ENCODE data around the gene DNAI2. TPM values are rescaled to one million over a fixed set of nuclear protein-coding genes. Genes with fewer than 3 reads are reported as not detected.

The DNAI2 gene
- total RNA-seq, 6 experiments from 2014 or later = not detected

DNA sequence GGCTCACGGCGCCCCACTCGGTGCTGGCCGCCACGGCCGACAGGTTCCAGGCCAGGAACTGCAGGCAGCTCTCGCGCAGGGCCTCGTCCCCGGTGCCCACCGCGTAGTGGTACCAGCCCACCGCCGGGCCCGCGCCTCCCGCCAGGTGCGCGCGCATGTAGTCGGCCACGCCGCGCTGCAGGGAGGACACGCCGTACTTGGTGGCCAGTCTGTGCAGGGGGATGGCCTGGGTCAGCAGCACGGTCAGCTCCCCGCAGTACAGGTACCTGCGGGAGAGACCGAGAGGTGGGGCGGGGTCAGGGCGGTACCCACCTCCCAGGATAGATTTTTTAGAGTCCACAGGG is 83.4 kb downstream of the DNAI2 start:
- no peaks in the 10 kb centered on the region for H3K4me1 Mint-ChIP-seq (ENCODE audit: low read depth)
- TF ChIP-seq, protein P1, sequence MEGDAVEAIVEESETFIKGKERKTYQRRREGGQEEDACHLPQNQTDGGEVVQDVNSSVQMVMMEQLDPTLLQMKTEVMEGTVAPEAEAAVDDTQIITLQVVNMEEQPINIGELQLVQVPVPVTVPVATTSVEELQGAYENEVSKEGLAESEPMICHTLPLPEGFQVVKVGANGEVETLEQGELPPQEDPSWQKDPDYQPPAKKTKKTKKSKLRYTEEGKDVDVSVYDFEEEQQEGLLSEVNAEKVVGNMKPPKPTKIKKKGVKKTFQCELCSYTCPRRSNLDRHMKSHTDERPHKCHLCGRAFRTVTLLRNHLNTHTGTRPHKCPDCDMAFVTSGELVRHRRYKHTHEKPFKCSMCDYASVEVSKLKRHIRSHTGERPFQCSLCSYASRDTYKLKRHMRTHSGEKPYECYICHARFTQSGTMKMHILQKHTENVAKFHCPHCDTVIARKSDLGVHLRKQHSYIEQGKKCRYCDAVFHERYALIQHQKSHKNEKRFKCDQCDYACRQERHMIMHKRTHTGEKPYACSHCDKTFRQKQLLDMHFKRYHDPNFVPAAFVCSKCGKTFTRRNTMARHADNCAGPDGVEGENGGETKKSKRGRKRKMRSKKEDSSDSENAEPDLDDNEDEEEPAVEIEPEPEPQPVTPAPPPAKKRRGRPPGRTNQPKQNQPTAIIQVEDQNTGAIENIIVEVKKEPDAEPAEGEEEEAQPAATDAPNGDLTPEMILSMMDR (IDR thresholded peaks at IDR 0.05) = no peak
- no peak overlapping the region for H3K27ac Mint-ChIP-seq
- peaks cover 4% of the 10 kb centered on the region for H3K36me3 Mint-ChIP-seq (ENCODE audit: low read depth)
- no peak for DNase-seq
- H3K4me3 Mint-ChIP-seq = no peak overlapping the region
- H3K27me3 Mint-ChIP-seq (ENCODE audit: insufficient read depth) = peaks cover 7% of the 10 kb centered on the region; the same call in 1 of the 2 replicates
- peaks cover 20% of the 10 kb centered on the region for H3K9me3 Mint-ChIP-seq

DNA sequence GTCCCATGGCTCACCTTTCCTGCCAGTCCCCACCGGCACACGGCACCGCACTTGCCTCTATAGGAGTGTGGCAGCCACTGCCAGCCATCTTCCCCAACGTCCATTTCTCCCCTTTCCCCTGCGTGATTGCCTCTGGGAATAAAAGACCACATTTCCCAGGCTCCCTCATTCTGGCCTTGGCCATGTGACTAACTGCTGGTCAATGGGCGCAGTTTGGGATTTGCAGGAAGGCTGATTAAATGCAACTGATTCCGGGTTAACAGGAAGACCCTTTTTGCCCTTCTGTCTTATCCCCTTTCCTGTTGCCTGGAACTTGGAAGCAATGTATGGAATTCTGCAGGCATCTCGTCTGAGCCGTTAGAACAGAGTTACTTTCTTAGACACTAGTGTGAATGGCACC is 84.7 kb downstream of the DNAI2 start:
- Mint-ChIP-seq H3K27me3 (ENCODE audit: insufficient read depth) (peaks cover 2% of the 10 kb centered on the region; the same call in 1 of the 2 replicates), H3K4me1 (ENCODE audit: low read depth) (no peaks in the 10 kb centered on the region), H3K9me3 (peaks cover 15% of the 10 kb centered on the region), H3K36me3 (ENCODE audit: low read depth) (peaks cover 4% of the 10 kb centered on the region), H3K27ac (no peak overlapping the region), H3K4me3 (no peak overlapping the region)
- TF ChIP-seq, protein P1 (IDR thresholded peaks at IDR 0.05) = no peak
- DNase-seq = no peak

DNA sequence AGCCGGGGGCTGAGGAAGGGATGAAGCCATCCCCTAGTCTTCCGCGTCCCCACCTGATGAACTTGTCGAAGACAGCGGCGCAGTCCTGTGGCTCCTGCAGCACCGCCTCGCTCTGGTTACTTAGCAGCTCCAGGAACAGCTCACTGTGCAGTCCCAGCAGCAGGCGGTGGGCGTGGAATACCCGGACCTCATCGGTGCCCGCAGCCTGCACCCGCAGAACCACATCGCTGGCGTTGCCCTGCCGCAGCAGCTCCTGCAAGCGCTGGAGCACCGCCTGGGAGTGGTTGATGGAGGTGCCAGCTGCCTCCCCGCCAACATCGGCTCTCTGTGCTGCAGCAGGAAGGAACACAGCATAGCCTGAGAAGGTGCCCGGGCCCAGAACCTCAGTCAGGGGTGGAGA is 85.9 kb downstream of the DNAI2 start:
- H3K4me3 Mint-ChIP-seq = no peak overlapping the region
- peaks cover 14% of the 10 kb centered on the region for H3K9me3 Mint-ChIP-seq
- no peaks in the 10 kb centered on the region; the same call in 1 of the 2 replicates for H3K27me3 Mint-ChIP-seq (ENCODE audit: insufficient read depth)
- no peak for DNase-seq
- peaks cover 4% of the 10 kb centered on the region; the same call in 1 of the 2 replicates for H3K36me3 Mint-ChIP-seq (ENCODE audit: low read depth)
- no peaks in the 10 kb centered on the region for H3K4me1 Mint-ChIP-seq (ENCODE audit: low read depth)
- TF ChIP-seq, protein P1 (IDR thresholded peaks at IDR 0.05) = no peak
- no peak overlapping the region for H3K27ac Mint-ChIP-seq

DNA sequence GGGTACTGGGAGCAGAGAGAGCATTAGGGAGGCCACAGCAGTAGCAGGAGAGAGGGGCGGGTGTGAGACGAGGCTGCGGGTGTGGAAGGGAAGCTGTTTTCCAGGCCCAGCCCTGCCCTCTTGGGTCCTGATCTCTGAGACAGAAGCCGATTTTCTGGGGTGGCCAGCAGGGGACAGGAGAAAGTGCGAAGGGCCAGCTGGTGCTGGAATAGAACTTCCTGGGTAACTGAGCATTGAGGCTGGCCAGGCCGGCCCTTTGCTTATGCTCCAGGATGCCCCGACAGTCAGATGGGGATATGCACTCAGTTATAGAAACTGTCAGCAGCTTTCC is 86.8 kb downstream of the DNAI2 start:
- Mint-ChIP-seq H3K9me3 (peaks cover 14% of the 10 kb centered on the region), H3K4me1 (ENCODE audit: low read depth) (no peaks in the 10 kb centered on the region), H3K36me3 (ENCODE audit: low read depth) (peaks cover 4% of the 10 kb centered on the region; the same call in 1 of the 2 replicates), H3K27me3 (ENCODE audit: insufficient read depth) (no peaks in the 10 kb centered on the region; the same call in 1 of the 2 replicates), H3K4me3 (no peak overlapping the region), H3K27ac (no peak overlapping the region)
- TF ChIP-seq, protein P1 (IDR thresholded peaks at IDR 0.05) = no peak
- DNase-seq = no peak

DNA sequence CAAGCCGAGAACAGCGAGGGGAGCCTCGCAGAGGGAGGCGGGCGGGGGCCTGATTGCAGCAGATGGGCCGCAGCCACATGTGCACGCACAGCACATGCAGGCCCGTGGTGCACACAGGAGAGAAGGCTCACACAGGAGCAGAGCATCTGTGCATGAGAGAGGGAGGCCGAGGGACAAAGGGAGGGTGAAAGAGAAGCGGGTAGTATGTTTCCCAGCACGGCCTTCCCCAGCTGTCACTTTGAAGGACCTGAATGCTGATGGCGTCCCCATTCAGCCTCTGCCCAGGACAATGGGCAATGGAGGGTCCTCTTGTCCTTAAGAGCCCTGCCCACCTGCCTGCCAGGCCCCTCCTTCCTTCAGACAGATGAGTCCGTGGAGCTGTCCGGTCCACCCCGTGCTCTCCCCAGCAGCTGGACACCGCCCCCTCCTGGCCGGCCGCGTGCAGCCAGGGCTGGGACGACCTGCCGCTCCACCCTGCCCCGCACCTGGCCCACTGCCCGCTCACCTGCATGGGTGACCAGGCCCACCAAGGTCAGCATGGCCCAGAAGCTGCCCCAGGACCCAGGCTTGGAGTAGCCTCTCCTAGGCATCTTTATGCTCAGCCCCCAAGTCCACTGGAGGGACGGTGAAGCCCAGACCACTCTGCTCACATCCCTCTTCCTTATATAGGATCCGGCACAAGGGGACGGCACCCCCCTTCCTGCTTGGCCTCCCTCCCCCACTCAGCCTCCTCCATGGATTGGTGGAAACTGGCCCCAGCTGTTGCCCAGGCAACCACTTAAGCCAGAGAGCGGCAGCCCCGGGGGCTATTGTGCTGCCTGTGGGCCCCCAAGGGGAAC is 87.4 kb downstream of the DNAI2 start, which contains the start of gene BTBD17:
BTBD17 (minus strand) TSS at position 639 of the 839 bp plus-strand sequence; CDS start at position 590, 49 bp downstream.
- Mint-ChIP-seq H3K4me3 (no peak within 1 kb of the TSS), H3K27ac (no peak within 1 kb of the TSS), H3K4me1 (ENCODE audit: low read depth) (no peaks in the 10 kb centered on the region), H3K9me3 (peaks cover 15% of the 10 kb centered on the region), H3K27me3 (ENCODE audit: insufficient read depth) (no peaks in the 10 kb centered on the region; the same call in 1 of the 2 replicates), H3K36me3 (ENCODE audit: low read depth) (peaks cover 4% of the 10 kb centered on the region; the same call in 1 of the 2 replicates)
- TF ChIP-seq, protein P1 (IDR thresholded peaks at IDR 0.05) = peak; percentile 60; the same call in 1 of the 2 replicates
- DNase-seq = no peak

Measured in HFFc6 (cell line).